NOMO-1 treated with dmso at 0.1 percent for 144 hours (cell line): ENCODE data around the gene STEAP3.

Source experiments
- DNase-seq: peaks from one replicate; lab custom pipeline; 2025; ENCODE audit not compliant: unreplicated experiment; lab: John Stamatoyannopoulos, UW

STEAP3 gene

DNA sequence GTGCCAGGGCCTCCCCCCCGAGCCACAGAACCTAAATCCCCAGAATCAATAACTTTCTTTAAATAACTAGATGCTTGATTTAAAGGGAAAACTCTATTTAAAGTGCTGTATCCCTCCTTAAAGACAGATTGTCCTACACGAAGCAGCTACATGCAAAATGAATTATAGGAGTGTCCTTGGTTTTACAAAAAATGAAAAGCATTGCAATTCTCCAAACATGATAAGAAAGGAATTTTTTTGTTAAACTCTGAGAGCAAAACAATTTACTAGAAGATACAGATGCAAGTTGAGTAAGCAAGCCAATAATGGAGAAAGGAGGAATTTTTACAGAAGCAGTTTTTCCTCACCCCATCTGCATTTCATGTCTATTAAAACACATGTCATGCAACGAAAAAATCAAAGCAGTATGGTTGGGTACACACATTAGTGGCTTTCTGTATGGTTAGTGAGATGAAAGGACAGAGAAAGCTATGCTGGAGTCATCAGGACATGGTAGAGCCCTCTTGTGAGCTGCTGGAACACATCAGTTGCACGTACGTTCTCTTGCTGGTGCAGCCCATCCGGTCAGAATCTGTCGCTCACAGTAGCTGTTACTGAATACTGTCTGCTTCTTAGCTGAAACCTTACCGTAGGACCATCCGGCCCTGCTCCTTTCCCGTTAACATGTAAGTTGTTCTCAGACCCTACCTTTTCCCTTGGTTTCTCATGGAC, 25.9 kb upstream of the STEAP3 start:
- no peak for DNase-seq

DNA sequence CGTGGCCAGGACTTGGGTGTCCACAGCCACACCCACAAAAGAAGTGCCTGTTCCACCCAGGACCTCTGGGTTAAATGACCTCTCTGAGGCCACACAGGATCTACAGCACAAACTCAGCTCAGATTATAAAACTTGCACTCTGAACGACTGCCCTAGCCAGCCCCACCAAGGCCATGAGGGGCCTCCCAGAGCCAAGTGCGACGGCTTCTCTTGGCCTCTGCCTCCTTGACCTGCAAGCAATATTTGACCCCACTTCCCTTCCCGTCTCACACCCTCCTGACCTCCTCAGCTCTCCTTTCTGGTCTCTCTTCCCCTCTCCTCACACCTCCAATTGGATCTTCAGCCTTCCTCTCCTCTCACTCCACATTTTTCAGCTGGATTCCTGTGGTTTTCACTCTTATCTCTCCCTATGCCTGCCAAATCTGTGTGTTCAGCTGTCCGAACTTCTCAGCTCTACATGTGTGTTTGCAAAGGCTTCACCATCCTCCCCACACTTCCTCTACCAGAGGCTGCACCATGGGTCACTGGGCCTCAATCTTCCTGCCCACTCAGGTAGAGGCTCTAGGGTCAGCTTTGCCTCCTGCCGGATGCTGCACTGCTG, 25.3 kb upstream of the STEAP3 start:
- DNase-seq, result no peak

DNA sequence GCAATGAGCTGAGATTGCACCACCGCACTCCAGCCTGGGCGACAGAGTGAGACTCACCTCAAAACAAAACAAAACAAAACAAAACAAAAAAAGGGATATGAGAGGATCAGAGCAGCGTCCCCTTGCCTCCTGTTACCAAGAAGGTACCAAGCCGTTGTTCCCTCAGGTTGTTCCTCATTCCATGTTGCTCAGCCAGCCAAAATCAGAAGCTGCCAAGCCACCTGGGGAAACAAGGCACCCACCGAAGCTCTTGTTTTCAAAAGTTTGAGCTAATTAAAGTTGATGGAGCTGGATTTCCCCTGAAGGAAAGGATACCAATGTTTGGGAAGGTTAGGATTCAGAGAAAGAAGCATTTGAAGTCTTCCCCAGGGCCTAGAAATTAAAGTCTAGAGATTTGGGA, 21.8 kb upstream of the STEAP3 start:
- DNase-seq, result no peak

DNA sequence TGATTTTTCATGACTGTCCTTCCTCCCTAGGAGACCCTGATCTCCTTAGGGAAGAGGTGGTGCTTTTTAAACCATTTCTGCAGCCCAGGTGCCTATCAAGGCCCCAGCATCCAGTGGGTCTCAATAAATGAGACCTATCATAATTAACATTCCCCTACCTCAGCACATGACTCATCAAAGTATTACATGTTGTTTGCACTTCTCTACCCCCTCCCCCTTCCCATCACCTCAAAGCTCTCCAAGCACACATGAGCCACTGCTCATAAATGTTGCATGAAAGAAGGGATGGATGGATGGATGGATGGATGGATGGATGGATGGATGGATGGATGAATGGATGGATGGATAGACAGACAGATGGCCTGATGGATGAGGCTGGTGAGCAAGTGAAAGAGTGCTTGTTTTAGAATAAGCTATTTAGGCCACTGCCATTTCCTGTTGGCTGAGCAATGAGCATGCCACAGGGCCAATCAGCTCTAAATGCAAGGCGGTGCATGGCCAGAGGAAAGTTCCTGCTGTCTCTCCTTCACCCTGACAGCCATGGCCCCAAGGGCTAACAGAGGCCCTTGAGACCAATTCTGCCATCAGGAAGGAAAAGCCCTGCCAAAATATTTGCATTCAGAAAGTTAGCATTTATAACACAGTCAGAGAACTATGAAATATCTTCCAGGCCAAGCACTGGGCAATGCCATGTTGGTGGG, 20.9 kb upstream of the STEAP3 start:
- DNase-seq, result no peak

DNA sequence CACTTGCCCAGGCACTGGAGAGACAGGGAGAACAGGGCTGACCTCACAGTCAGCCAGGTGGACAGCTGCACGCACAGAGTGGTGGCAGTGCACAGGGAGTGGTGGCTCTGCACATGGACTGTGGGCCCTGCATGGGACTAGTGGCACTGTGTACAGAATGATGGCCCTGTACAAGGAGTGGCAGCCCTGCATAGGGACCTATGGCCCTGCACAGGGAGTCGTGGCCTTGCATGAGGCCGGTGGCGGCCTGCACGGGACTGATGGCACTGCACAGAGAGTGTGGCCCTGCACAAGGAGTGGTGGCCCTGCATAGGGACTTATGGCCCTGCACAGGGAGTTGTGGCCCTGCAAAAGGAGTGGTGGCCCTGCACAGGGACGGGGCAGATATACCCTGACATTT, 19.1 kb upstream of the STEAP3 start:
- DNase-seq, result no peak

DNA sequence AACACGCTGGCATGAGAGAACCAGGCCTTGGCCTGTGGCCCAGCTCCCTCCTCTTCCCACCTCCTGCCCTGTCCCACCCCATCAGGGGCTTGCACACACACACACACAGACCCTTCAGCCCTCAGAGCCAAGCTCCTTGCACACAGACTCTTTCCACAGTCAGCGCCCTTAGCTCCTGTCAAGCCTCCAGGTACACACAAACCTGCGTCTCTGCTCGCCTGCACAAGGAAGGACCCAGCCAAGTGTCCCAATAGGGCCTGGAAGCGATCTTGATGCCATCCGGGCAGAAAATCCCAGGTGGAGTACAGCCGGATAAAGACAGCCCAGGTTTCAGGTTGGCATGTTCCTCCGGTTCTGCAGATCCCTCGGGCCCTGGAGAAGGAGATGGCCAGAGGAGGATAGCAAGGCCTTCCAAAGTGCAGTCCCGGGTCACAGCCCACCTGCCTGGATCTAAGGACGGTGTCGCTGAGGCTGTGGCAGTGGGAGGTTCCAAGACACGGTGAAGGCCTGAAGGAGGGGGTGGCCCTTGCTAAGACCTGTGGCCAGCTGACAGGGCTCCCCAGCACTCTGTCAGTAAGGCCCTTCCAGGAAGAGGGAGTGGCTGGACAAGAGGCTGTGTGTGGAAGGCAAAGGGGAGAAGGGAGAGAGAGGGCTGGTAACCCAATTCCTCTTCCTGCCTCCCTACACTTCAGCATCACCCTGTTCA, 18.5 kb upstream of the STEAP3 start:
- DNase-seq, result no peak

DNA sequence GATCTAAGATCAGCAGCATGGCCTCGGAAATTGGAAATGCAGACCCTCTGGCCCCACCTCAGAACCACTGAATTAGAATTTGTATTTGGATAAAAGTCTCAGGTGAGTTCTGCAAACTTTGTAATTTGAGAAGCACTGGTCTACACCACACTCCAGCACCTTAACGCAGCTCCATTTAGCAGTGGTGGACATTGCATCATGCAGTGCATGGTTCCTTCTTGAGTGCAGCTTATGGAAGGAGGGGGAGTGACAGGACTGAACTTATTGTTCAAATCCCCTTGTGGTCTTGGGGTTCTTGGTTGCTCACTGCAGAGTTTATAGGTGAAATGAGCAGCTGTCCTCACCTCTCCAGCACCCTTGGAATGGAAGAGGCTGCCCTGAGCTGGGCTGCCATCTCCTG, 17.4 kb upstream of the STEAP3 start:
- DNase-seq, result no peak

DNA sequence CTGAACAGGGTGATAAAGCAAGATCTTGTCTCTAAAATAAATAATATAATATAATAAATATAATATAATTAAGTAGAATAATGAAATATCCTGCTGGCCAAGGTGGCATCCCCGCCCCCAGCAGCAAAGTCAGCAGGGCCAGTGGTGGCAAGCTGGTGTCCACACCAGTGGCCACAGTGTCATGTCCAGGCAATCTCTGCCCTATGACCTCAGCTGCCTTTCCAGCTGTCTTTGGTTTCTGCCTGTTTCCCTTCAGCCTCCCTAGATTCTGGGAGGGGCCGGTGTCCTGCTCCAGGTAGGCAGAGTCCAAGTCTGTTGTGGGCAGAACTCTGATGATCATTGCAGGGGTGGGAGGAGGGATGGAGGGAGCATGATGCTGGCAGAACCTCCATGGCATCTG, 16.2 kb upstream of the STEAP3 start:
- no peak for DNase-seq

DNA sequence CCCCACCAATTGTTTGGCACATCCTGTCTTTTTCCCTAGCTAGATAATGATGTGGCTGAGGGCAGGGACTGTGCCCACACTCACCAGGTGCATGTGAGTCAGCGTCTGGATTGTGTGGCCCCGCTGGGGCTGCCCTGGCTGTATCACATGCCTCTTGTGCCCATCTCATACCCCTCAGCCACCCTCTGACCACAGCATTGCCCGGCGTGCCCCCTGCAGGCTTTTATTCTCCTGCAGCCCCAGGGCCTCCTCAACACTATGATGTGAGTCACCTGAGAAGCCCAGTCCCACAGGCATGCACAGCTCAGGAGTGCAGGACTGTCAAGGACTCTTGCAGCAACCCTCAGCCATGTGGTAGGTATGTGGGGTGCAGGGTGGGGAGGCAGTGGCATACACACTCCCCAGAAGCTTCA, 14.8 kb upstream of the STEAP3 start:
- no peak for DNase-seq

DNA sequence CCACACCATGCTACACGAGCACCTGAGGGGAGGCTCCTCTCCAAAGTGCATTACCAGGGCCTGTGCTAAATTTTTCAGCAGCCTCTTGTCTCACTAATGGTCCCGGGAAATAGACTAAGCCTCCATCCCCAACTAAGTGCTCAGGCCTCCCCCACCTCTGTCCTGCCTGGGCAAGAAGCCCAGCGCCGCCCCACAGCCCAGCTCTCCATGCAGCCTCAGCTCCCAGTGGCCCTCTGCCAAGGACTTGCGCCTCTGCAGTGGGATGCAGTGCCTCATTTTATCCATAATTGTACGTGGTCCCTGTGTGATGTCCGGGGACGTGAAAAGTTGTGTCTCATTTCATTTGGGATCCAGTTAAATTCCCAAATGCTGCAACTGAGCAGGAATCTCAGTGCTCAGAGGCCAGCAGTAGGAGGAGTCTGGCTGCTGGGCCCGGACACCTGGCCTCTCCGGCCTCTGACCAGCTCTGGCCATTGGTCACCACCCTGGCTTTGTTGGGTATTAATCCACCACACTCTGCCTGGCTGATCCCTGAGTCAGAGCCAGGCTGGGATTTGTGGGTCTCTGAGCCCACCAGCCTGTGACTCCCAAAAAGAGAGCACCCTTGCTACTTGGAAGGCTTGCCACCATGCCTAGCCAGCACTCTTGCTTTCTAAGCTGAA, 11.4 kb upstream of the STEAP3 start:
- DNase-seq, result no peak

DNA sequence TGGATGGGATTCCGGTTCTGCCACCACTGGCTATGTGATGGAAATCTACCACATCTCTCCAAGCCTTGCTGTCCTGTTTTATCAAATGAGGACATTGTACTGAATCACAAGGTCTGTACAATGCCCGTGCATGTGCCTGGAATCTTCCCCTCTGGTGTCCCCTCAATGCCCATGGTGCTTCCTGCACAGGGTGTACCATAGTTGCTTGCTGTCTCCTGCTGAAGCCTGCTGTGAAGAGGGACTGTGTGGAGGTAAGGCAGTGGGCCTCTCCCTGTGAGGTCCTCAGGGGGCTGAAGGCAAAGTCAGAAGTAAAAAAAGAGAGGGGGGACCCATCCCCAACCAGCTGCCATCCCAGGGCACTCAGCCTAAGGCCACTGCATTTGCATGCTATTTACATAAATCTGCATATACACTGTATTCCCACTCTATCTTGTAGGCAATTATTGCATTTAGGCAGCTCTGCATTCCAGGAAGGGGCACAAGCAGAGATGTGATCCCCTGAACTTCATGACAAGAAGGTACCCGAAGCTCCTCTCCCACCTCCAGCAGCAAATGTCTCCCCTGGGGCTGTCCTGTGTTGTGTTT, 9.1 kb upstream of the STEAP3 start:
- DNase-seq, result no peak

DNA sequence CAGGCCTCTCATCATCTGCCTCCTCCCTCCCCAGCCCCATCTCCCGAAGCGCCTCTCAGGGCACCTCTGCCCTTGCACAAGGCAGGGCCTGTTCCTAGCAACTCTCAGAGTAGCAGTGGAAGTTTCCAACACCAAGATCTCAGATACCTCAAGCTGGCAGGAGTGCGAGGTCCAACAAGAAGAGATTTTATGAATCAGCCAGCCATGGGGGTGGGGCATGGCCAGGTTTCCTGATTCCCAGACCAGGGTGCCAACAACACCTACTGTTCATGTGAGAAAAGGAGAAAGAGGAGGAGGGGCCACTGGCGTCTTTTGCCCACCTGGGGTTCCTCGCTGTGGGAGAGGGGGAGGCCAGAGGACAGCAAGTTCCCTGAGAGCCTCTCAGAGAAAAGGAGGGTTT, 6.6 kb upstream of the STEAP3 start:
- DNase-seq, result no peak

DNA sequence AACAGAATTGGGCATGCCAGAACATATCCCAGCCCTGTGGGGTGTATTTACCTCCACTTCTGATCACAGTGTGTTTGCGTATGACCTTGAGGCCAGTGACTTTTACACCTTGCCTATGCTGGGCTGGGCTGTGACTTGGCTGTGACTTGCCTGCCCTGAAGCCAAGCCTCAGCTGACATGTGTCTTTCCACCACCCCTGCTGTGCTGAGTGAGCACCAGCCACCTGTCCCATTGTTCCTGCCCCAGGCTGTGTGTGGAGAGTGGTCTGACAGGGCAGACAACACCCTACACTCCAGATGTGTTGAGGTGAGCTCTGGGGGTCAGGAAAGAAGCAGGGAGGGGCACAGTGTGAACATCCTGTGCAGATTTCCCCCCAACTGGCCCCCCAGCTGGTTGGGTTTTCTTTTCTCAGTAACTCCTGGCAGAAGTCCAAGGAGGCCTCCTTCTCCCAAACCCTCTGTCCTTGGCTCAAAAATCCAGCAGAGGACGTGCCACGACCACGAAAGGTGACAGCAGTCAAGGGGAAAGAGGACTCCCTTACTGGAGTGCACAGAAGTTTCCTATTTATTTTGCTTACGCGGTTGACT, 5.1 kb upstream of the STEAP3 start:
- no peak for DNase-seq

DNA sequence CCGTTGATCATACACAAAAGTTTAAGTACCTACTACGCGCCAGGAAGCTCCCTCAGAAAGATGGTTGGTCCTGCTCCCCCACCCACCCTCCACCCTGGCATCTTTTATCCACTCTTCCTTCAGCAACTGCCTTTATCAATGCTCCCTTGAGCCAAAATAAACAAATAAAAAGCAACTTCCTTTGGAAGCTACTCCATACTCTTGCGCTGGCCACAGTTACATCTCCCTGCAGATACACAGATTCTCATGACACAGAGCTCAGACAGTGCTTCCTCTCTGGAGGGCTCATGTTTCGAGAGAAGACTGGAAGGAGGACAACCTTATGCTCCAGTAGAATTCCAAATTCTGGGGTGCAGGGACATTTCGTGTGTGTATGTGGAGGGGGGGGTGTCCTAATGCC, 3.8 kb upstream of the STEAP3 start:
- no peak for DNase-seq

DNA sequence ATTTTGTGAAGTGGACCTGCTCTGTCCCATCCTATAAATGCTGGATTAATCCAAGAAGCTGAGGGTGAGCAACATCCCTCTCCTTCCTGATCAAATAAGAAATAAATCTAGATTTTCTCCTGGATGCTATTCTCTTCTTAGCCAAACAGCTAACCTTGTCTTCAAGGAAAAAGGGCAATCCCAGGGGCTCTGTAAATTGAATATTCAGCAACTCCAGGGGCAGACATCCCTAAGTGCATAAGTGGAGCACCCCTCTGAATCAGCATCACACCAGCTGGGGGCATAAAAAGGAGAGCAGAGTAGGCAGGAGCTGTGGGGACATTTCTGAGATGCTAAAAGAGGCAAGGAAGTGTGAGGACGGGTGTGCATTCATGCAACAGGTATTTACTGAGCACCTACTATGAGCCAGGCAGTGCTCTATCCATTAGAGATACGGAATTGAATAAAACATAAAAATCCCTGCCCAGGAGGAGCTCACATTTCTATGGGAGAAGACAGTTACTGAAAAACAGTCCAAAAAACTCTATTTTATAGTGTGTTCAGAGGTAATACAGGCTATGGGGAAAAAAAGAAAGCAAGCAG, 2.8 kb upstream of the STEAP3 start:
- DNase-seq, result no peak

DNA sequence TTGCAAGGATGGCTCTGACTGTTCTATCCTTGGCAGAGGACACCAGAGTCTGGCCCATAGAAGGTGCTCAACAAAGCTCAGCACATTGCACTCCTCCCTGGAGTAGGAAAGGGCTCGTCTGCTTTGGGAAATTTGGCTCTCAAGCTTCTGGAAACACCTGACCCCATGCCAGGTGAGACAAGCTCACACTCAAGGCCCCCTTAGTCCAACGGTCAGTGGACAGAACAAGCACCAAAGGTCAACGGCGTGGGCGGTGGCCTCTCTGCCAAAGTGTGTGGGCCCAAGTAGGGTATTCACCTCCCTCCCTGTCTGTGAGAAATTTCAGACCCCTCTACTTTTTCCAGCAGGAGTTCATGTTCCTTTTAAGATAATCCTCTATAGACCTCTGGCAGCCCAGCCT, 2.0 kb upstream of the STEAP3 start:
- no peak for DNase-seq

DNA sequence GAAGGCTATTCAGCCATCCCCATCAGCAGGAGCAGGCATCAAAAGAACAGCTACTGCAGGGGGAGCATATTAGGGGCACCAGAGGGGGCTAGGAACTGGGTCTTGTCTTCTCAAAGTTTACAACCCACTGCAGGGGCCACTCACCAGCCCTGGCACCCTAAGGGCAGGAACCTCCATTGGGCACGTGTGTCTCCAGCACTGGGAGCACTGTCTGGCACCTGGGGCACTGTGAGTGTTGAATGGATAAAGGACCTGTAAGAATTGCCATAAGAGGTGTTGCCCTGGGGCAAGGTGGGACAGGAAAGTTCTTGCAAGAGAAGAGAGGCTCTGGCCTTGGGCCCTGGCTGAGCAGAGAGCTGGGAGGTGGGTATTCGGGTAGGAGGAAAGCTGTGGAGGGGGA, 1.4 kb upstream of the STEAP3 start:
- DNase-seq, result no peak

DNA sequence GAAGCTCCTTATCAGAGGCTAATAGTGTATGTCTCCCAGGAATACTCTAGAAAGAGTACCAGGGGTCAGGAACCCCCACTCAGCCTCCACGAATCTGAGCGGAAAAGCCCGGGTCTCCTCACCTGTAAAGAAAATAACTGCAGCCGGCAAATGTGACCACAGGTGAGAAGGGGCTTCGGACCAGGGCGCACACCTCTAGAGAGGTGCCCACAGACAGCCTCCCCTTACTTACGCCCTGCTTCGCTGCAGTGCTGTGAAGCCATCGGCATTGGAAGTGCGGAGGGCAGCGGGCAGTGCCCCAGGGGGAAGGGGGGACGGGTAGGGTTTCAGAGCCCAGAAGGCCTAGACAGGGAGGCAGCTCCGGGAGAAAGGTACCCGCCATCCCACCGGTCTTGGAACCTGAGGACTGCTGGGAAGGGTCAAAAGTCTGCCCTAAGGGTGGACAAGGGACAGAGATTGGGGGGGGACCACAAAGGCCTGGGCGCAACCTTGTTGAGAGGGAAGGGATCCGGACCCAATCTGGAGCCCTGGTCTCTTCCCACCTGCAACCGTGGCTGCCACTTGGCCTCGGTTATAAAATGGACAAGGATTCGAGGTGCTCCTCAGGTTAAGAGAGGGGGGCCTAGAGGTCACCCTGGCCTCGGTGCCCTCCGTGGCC, 642 bp upstream of the STEAP3 start:
- no peak for DNase-seq

DNA sequence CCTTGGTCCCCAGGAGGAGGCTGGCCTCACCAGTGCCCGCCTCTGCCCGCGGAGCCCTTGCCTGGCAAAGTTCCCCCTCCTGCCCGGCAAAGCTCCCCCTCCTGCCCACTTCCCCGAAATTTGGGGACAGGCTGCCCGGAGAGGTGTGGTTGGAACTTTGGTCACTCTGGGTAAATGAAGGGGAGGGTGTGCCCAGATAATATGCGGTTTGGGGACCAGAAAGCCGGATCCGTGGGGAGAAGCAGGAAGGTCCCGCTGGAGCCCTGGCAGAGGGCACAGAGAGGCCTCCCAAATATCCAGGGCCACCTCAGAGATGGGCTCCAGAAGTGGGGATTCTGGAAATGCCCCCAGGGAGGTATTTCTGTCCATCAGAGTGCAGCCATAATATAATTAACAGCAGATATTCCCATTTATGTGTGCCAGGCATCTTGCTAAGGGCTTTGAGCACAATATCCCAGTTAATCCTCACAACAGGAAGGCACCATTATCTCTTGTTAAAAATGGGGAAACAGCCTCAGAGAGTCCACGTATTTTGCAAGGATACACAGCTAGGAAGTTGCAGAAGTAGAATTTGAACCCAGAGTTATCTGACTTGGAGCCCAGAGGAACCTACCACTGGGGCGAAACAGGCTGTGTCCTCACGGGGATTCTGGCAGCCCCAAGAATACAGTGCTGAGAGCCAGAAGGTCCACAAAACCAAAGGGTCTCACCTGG, 914 bp downstream of the STEAP3 start:
- DNase-seq, result no peak
